SU-DHL-6 (cell line): Measurements from ENCODE around the gene CACNB2.

Experiments used
- H2AFZ ChIP-seq: fragments of 200-600 bp; sonication (generic); 2 replicates; pipeline ENCODE4 v1.6.1; 2014; ENCODE audit warnings: low read depth, mild to moderate bottlenecking, moderate library complexity, mixed read lengths, antibody characterized with exemption, low read length; ENCODE audit not compliant: severe bottlenecking
- H3F3A ChIP-seq: fragments of 200-600 bp; shearing (Covaris generic); 2 replicates; pipeline ENCODE4 v1.6.0; 2016; ENCODE audit warnings: antibody characterized with exemption, mild to moderate bottlenecking; ENCODE audit not compliant: insufficient read depth
- H3K27ac ChIP-seq: fragments of 200-600 bp; sonication (generic); 2 replicates; pipeline ENCODE4 v1.5.1; 2016; ENCODE audit warnings: low read depth, mild to moderate bottlenecking, low read length, moderate library complexity, mixed read lengths
- H3K27me3 ChIP-seq: fragments of 200-600 bp; sonication (generic), shearing (Covaris generic); 2 replicates; pipeline ENCODE4 v1.6.0; 2014; ENCODE audit warnings: mild to moderate bottlenecking, low read length
- H3K36me3 ChIP-seq: fragments of 200-600 bp; sonication (generic); 2 replicates; pipeline ENCODE4 v1.6.1; 2014; ENCODE audit warnings: mild to moderate bottlenecking, low read length, mixed read lengths
- H3K4me2 ChIP-seq: fragments of 300-600, 200-600 bp; shearing (Covaris generic), sonication (generic); 2 replicates; pipeline ENCODE4 v1.6.0; 2014; ENCODE audit warnings: low read length, low read depth, mild to moderate bottlenecking; ENCODE audit not compliant: poor library complexity, severe bottlenecking
- H3K4me3 ChIP-seq: fragments of 200-600 bp; sonication (generic); 2 replicates; pipeline ENCODE4 v1.5.1; 2014; ENCODE audit warnings: antibody characterized with exemption, low read length, mild to moderate bottlenecking, mixed read lengths; ENCODE audit not compliant: insufficient read depth, poor library complexity, severe bottlenecking
- H3K79me2 ChIP-seq: fragments of 200-600 bp; sonication (generic); 2 replicates; pipeline ENCODE4 v1.6.1; 2014; ENCODE audit warnings: mild to moderate bottlenecking, low read length, moderate library complexity; ENCODE audit not compliant: insufficient read depth
- H3K9ac ChIP-seq: fragments of 200-600 bp; sonication (generic); 2 replicates; pipeline ENCODE4 v1.7.0; 2014; ENCODE audit warnings: mild to moderate bottlenecking, low read length
- H3K9me2 ChIP-seq: fragments of 200-600 bp; sonication (generic); replicated peaks from 2 replicates; pipeline ENCODE4 v1.6.1; 2014; ENCODE audit warnings: low read length; ENCODE audit not compliant: insufficient read depth
- H3K9me3 ChIP-seq: fragments of 200-600 bp; sonication (generic); 2 replicates; pipeline ENCODE4 v1.6.1; 2014; ENCODE audit warnings: low read length, mixed read lengths; ENCODE audit not compliant: insufficient read depth
- H4K20me1 ChIP-seq: fragments of 200-600 bp; sonication (generic); 2 replicates; pipeline ENCODE4 v1.6.1; 2014; ENCODE audit warnings: low read depth, mild to moderate bottlenecking, antibody characterized with exemption, low read length, moderate library complexity, mixed read lengths
- EZH2phosphoT487 ChIP-seq: fragments of 200-600 bp; sonication (generic), shearing (Covaris generic); conservative IDR thresholded peaks from 2 replicates; pipeline ENCODE4 v1.6.1; 2018; ENCODE audit warnings: mild to moderate bottlenecking, antibody characterized with exemption, low read length, moderate library complexity, mixed read lengths
- TF ChIP-seq, protein P1 (sequence below): fragments of 200-600 bp; sonication (generic); IDR thresholded peaks from one replicate; pipeline ENCODE4 v1.5.1; 2017; ENCODE audit warnings: antibody characterized with exemption, mild to moderate bottlenecking, low read length, moderate library complexity; ENCODE audit not compliant: insufficient read depth, poor library complexity, severe bottlenecking

The CACNB2 gene

GRCh38 chr10:18359812-18360211, 219.6 kb downstream of the CACNB2 start:
- no peak overlapping the region for H2AFZ ChIP-seq
- H3F3A ChIP-seq = no peaks in the 10 kb centered on the region
- no peak overlapping the region for H3K4me2 ChIP-seq
- H3K36me3 ChIP-seq = no peaks in the 10 kb centered on the region
- no peaks in the 10 kb centered on the region for H3K9me2 ChIP-seq
- H3K79me2 ChIP-seq = no peaks in the 10 kb centered on the region
- no peak overlapping the region for H3K9ac ChIP-seq
- no peaks in the 10 kb centered on the region for H4K20me1 ChIP-seq
- no peaks in the 10 kb centered on the region for H3K27me3 ChIP-seq
- no peak overlapping the region for H3K27ac ChIP-seq
- no peak overlapping the region for H3K4me3 ChIP-seq
- H3K9me3 ChIP-seq = no peaks in the 10 kb centered on the region
- TF ChIP-seq, protein P1, sequence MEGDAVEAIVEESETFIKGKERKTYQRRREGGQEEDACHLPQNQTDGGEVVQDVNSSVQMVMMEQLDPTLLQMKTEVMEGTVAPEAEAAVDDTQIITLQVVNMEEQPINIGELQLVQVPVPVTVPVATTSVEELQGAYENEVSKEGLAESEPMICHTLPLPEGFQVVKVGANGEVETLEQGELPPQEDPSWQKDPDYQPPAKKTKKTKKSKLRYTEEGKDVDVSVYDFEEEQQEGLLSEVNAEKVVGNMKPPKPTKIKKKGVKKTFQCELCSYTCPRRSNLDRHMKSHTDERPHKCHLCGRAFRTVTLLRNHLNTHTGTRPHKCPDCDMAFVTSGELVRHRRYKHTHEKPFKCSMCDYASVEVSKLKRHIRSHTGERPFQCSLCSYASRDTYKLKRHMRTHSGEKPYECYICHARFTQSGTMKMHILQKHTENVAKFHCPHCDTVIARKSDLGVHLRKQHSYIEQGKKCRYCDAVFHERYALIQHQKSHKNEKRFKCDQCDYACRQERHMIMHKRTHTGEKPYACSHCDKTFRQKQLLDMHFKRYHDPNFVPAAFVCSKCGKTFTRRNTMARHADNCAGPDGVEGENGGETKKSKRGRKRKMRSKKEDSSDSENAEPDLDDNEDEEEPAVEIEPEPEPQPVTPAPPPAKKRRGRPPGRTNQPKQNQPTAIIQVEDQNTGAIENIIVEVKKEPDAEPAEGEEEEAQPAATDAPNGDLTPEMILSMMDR = no peak
- no peak for TF ChIP-seq EZH2phosphoT487

- no peaks in the 10 kb centered on the region for H4K20me1 ChIP-seq
- H3F3A ChIP-seq = no peaks in the 10 kb centered on the region
- H3K9me3 ChIP-seq = no peaks in the 10 kb centered on the region
- TF ChIP-seq, protein P1 = no peak
- TF ChIP-seq EZH2phosphoT487 = no peak
- H3K4me2 ChIP-seq = no peak overlapping the region
- no peaks in the 10 kb centered on the region for H3K9me2 ChIP-seq
- H3K27ac ChIP-seq = no peak overlapping the region
- no peaks in the 10 kb centered on the region for H3K79me2 ChIP-seq
- no peaks in the 10 kb centered on the region for H3K27me3 ChIP-seq
- no peaks in the 10 kb centered on the region for H3K36me3 ChIP-seq
- no peak overlapping the region for H3K9ac ChIP-seq
- H3K4me3 ChIP-seq = no peak overlapping the region
- no peak overlapping the region for H2AFZ ChIP-seq
Measured at GRCh38 chr10:18362892-18363291, 222.7 kb downstream of the CACNB2 start.

DNA sequence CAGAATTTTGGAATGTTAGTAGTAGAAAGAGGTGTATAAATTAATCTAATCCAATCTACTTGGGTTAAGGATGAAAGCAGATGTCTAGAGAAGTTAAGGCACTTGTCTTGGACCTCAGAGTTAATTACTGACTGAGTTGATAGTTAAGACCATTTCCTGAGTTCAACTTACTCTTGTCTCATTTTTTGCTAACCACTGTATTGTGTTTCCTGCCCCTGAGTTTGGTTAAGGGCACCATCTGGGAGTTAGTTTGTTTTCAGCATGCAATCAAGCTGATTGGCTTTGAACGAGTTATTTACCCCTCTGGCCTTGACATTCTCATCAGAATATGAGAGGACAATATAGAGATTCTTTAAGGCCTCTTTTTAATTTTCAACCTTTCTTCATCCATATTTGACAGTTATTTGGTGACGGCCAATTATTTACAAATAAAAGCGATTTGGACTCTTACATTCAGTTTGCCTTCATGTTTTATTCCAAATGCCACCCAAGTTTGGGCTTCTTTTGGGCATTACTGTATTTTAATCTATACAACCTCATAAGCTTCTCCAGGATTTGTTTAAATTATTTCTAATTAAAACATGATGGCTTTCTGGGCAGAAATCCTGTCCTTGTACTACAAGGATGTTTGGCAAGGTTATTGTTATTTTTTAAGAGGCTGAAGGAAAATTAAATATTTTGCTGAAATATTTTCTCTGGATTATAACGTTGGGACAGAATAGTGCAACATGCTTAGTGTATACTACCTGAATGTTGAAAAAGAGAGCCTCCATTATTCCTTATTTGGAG, 225.0 kb downstream of the CACNB2 start:
- H3K27ac ChIP-seq = no peak overlapping the region
- H3K27me3 ChIP-seq = no peaks in the 10 kb centered on the region

More for the DNA sequence above, 225.0 kb downstream of the CACNB2 start:
- Histone ChIP-seq H3K79me2 (no peaks in the 10 kb centered on the region), H3K4me3 (no peak overlapping the region), H2AFZ (no peak overlapping the region), H3K9ac (no peak overlapping the region), H3K36me3 (no peaks in the 10 kb centered on the region), H4K20me1 (no peaks in the 10 kb centered on the region), H3K4me2 (no peak overlapping the region), H3K9me3 (no peaks in the 10 kb centered on the region), H3K9me2 (no peaks in the 10 kb centered on the region), H3F3A (no peaks in the 10 kb centered on the region)
- TF ChIP-seq, protein P1 = no peak
- TF ChIP-seq EZH2phosphoT487 = no peak
